Measurements from ENCODE around the gene TNKS2. TPM values are rescaled to one million over a fixed set of nuclear protein-coding genes. Genes with fewer than 3 reads are reported as not detected.

TNKS2 gene
- total RNA-seq, 1 donor from 2014 or later = 56.2 TPM

DNA sequence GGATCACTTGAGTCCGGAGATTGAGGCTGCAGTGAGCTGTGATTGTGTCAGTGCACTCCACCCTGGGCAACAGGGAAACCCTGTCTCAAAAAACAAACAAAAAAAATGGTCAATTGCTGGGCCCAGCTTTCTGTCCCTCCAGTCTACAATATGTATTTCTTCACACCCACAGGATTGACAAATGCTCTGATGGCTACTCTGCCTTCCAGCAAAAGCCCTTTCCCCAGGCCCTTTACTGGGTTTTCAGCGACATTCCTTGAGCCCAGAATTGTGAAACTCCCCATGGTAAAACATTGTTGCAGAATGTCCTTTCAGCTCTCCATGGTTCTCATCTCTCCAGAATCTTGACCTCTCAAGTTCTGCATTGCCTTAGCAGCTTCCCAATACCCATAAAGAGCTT, 23.7 kb upstream of the TNKS2 start:
- H3K4me3 ChIP-seq (ENCODE audit: insufficient read depth, low read depth, low read length) = no peak overlapping the region
- no peak overlapping the region for H3K4me3 Mint-ChIP-seq (ENCODE audit: unreplicated experiment)
- no peak overlapping the region for H3K4me2 ChIP-seq (ENCODE audit: low read length)
- no peak for DNase-seq (ENCODE audit: low read depth)
- H3K27ac ChIP-seq (ENCODE audit: low read depth, low read length) = no peak overlapping the region
- H3K9me3 ChIP-seq (ENCODE audit: insufficient read depth, low read depth, low read length) = peaks cover 2% of the 10 kb centered on the region
- H3K79me2 ChIP-seq (ENCODE audit: insufficient read depth, low read length) = no peaks in the 10 kb centered on the region
- no peaks in the 10 kb centered on the region for H4K20me1 ChIP-seq (ENCODE audit: insufficient read depth, low read length)
- peaks cover 11% of the 10 kb centered on the region for H3K4me1 Mint-ChIP-seq (ENCODE audit: low read depth, unreplicated experiment)
- H3K9me3 Mint-ChIP-seq (ENCODE audit: unreplicated experiment) = peaks cover 6% of the 10 kb centered on the region
- no peaks in the 10 kb centered on the region for H3K27me3 ChIP-seq (ENCODE audit: insufficient read depth, low read length)
- TF ChIP-seq EZH2 (IDR thresholded peaks at IDR 0.05; ENCODE audit: insufficient read depth, low read length) = no peak
- TF ChIP-seq, protein P1, sequence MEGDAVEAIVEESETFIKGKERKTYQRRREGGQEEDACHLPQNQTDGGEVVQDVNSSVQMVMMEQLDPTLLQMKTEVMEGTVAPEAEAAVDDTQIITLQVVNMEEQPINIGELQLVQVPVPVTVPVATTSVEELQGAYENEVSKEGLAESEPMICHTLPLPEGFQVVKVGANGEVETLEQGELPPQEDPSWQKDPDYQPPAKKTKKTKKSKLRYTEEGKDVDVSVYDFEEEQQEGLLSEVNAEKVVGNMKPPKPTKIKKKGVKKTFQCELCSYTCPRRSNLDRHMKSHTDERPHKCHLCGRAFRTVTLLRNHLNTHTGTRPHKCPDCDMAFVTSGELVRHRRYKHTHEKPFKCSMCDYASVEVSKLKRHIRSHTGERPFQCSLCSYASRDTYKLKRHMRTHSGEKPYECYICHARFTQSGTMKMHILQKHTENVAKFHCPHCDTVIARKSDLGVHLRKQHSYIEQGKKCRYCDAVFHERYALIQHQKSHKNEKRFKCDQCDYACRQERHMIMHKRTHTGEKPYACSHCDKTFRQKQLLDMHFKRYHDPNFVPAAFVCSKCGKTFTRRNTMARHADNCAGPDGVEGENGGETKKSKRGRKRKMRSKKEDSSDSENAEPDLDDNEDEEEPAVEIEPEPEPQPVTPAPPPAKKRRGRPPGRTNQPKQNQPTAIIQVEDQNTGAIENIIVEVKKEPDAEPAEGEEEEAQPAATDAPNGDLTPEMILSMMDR (IDR thresholded peaks at IDR 0.05; ENCODE audit: insufficient read depth, low read depth, low read length) = no peak
- H3K36me3 ChIP-seq (ENCODE audit: insufficient read depth, low read length) = no peaks in the 10 kb centered on the region
- H2AFZ ChIP-seq (ENCODE audit: low read depth, low read length) = no peak overlapping the region
- no peak overlapping the region for H3K9ac ChIP-seq (ENCODE audit: low read length)
- no peaks in the 10 kb centered on the region for H3K4me1 ChIP-seq (ENCODE audit: insufficient read depth, low read length)
- H3K27ac Mint-ChIP-seq (ENCODE audit: unreplicated experiment) = no peak overlapping the region
- H3K36me3 Mint-ChIP-seq (ENCODE audit: low read depth, unreplicated experiment) = no peaks in the 10 kb centered on the region
- no peak for FAIRE-seq
- H3K27me3 Mint-ChIP-seq (ENCODE audit: low read depth, unreplicated experiment) = no peaks in the 10 kb centered on the region

DNA sequence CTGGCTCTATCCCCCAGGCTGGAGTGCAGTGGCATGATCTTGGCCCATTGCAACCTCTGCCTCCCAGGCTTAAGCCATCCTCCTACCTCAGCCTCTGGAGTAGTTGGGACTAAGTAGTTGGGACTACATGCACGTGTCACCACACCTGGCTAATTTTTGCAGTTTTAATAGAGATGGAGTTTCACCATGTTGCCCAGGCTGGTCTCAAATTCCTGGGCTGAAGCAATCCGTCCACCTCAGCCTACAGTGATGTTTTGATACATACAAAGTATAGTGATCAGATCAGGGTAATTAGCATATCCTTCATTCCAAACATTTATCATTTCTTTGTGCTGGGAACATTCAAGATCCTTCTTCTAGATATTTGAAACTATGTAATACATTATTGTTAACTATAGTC, 22.5 kb upstream of the TNKS2 start:
- peaks cover 6% of the 10 kb centered on the region for H3K9me3 Mint-ChIP-seq (ENCODE audit: unreplicated experiment)
- Histone ChIP-seq H4K20me1 (ENCODE audit: insufficient read depth, low read length) (no peaks in the 10 kb centered on the region), H3K9ac (ENCODE audit: low read length) (no peak overlapping the region), H3K4me1 (ENCODE audit: insufficient read depth, low read length) (no peaks in the 10 kb centered on the region), H3K36me3 (ENCODE audit: insufficient read depth, low read length) (no peaks in the 10 kb centered on the region), H3K27ac (ENCODE audit: low read depth, low read length) (no peak overlapping the region), H2AFZ (ENCODE audit: low read depth, low read length) (no peak overlapping the region), H3K27me3 (ENCODE audit: insufficient read depth, low read length) (no peaks in the 10 kb centered on the region), H3K4me3 (ENCODE audit: insufficient read depth, low read depth, low read length) (no peak overlapping the region), H3K9me3 (ENCODE audit: insufficient read depth, low read depth, low read length) (peaks cover 2% of the 10 kb centered on the region), H3K4me2 (ENCODE audit: low read length) (no peak overlapping the region), H3K79me2 (ENCODE audit: insufficient read depth, low read length) (no peaks in the 10 kb centered on the region)
- no peak for FAIRE-seq
- no peaks in the 10 kb centered on the region for H3K27me3 Mint-ChIP-seq (ENCODE audit: low read depth, unreplicated experiment)
- TF ChIP-seq, protein P1 (IDR thresholded peaks at IDR 0.05; ENCODE audit: insufficient read depth, low read depth, low read length) = no peak
- no peak for TF ChIP-seq EZH2 (IDR thresholded peaks at IDR 0.05; ENCODE audit: insufficient read depth, low read length)
- H3K4me1 Mint-ChIP-seq (ENCODE audit: low read depth, unreplicated experiment) = peaks cover 11% of the 10 kb centered on the region
- H3K36me3 Mint-ChIP-seq (ENCODE audit: low read depth, unreplicated experiment) = no peaks in the 10 kb centered on the region
- no peak overlapping the region for H3K4me3 Mint-ChIP-seq (ENCODE audit: unreplicated experiment)
- H3K27ac Mint-ChIP-seq (ENCODE audit: unreplicated experiment) = no peak overlapping the region
- no peak for DNase-seq (ENCODE audit: low read depth)

DNA sequence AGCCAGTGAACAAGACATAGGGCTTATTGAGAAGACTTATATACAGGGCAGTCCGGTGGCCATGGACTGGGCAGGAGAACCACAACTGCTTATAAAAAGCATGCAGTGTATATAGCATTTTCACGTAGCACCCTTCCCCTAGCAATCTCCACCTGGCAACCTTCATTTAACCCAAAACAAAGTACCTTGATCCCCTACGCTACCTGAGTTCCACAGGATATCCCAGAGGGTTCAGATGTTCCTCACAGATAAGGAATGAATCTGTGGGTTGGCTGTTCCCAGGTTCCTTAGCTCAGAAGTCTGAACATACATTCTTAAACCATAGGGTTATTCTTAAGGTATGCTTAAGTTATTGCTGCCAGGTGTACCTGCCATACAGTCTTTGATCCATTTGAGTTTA, 22.0 kb upstream of the TNKS2 start:
- no peak overlapping the region for H3K9ac ChIP-seq (ENCODE audit: low read length)
- no peak overlapping the region for H3K4me3 ChIP-seq (ENCODE audit: insufficient read depth, low read depth, low read length)
- H3K27me3 ChIP-seq (ENCODE audit: insufficient read depth, low read length) = no peaks in the 10 kb centered on the region
- no peaks in the 10 kb centered on the region for H4K20me1 ChIP-seq (ENCODE audit: insufficient read depth, low read length)
- H3K9me3 ChIP-seq (ENCODE audit: insufficient read depth, low read depth, low read length) = peaks cover 2% of the 10 kb centered on the region
- no peak overlapping the region for H2AFZ ChIP-seq (ENCODE audit: low read depth, low read length)
- H3K4me2 ChIP-seq (ENCODE audit: low read length) = no peak overlapping the region
- H3K79me2 ChIP-seq (ENCODE audit: insufficient read depth, low read length) = no peaks in the 10 kb centered on the region
- no peak overlapping the region for H3K27ac ChIP-seq (ENCODE audit: low read depth, low read length)
- peaks cover 11% of the 10 kb centered on the region for H3K4me1 Mint-ChIP-seq (ENCODE audit: low read depth, unreplicated experiment)
- H3K27me3 Mint-ChIP-seq (ENCODE audit: low read depth, unreplicated experiment) = no peaks in the 10 kb centered on the region
- H3K36me3 Mint-ChIP-seq (ENCODE audit: low read depth, unreplicated experiment) = no peaks in the 10 kb centered on the region
- H3K27ac Mint-ChIP-seq (ENCODE audit: unreplicated experiment) = no peak overlapping the region
- H3K4me3 Mint-ChIP-seq (ENCODE audit: unreplicated experiment) = no peak overlapping the region
- no peak for TF ChIP-seq EZH2 (IDR thresholded peaks at IDR 0.05; ENCODE audit: insufficient read depth, low read length)
- TF ChIP-seq, protein P1 (IDR thresholded peaks at IDR 0.05; ENCODE audit: insufficient read depth, low read depth, low read length) = no peak
- H3K36me3 ChIP-seq (ENCODE audit: insufficient read depth, low read length) = no peaks in the 10 kb centered on the region
- no peaks in the 10 kb centered on the region for H3K4me1 ChIP-seq (ENCODE audit: insufficient read depth, low read length)
- H3K9me3 Mint-ChIP-seq (ENCODE audit: unreplicated experiment) = peaks cover 6% of the 10 kb centered on the region
- no peak for FAIRE-seq
- no peak for DNase-seq (ENCODE audit: low read depth)
